HL-60 (cell line): ENCODE measurements around the gene ZNF280B.

Experiments
- DNase-seq, 2 experiments: peaks; one replicate each; pipeline ENCODE4 v3.0.0-alpha.2; 2010 to 2020; ENCODE audit warnings: low read depth in 1 of 2, low spot score in 1 of 2
- H3K27ac ChIP-seq: fragments of 250-450 bp; sonication (Bioruptor Pico); replicated peaks from 2 replicates; pipeline ENCODE4 v1.5.1; 2020; ENCODE audit warnings: mild to moderate bottlenecking, moderate library complexity
- H3K27me3 ChIP-seq: fragments of 250-450 bp; sonication (Bioruptor Pico); 2 replicates; pipeline ENCODE4 v1.5.1; 2021; ENCODE audit warnings: mild to moderate bottlenecking, moderate library complexity; ENCODE audit not compliant: insufficient read depth, poor library complexity, severe bottlenecking
- H3K4me3 ChIP-seq: replicated peaks from 2 replicates; pipeline ENCODE4 v1.5.1; 2011; ENCODE audit warnings: mild to moderate bottlenecking, control low read depth, low read length; ENCODE audit not compliant: insufficient read depth
- CTCF ChIP-seq: IDR thresholded peaks from one replicate; pipeline ENCODE4 v1.5.1; 2011; ENCODE audit warnings: low read length, control low read depth, inconsistent platforms; ENCODE audit not compliant: insufficient read depth
- GABPA ChIP-seq: IDR thresholded peaks from 2 replicates; pipeline ENCODE4 v1.6.1; 2012; ENCODE audit warnings: low read depth
- POLR2AphosphoS5 ChIP-seq: IDR thresholded peaks from 2 replicates; pipeline ENCODE4 v1.6.1; 2012; ENCODE audit warnings: low read depth
- REST ChIP-seq: IDR thresholded peaks from 2 replicates; pipeline ENCODE4 v1.6.1; 2012; ENCODE audit warnings: low read depth; ENCODE audit not compliant: insufficient replicate concordance
- SPI1 ChIP-seq: IDR thresholded peaks from 2 replicates; pipeline ENCODE4 v1.6.1; 2012; ENCODE audit warnings: low read depth, mild to moderate bottlenecking, borderline replicate concordance

The ZNF280B gene

GRCh38 chr22:22480940-22481339, 27.6 kb downstream of the ZNF280B start:
- no peak overlapping the region for H3K27ac ChIP-seq
- no peak overlapping the region for H3K4me3 ChIP-seq
- TF ChIP-seq GABPA: no peak
- no peak for TF ChIP-seq SPI1
- no peak for TF ChIP-seq POLR2AphosphoS5
- TF ChIP-seq CTCF: no peak
- TF ChIP-seq REST: no peak
- no peak for DNase-seq
- H3K27me3 ChIP-seq: no peaks in the 10 kb centered on the region

DNA sequence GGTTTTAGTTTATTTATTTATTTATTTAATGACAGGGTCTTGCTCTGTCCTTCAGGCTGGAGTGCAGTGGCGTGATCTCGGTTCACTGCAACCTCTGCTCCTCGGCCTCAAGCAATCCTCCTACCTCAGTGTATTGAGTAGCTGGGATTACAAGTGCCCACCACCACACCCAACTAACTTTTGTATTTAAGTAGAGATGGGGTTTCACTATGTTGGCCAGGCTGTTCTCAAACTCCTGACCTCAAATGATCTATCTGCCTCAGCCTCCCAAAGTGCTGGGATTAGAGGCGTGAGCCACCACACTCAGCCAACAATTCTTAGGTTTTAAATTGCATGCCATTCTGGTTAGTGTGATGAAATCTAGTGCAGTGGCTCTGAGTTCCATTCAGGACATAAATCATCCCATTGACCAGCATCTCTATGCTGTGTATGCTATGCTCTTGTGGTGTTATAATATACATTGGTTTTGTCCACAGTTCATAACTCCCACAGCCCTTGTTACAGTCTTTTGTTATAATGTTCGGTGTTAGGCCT, 28.5 kb downstream of the ZNF280B start:
- no peak for DNase-seq
- TF ChIP-seq SPI1: no peak
- no peak overlapping the region for H3K27ac ChIP-seq
- H3K27me3 ChIP-seq: no peaks in the 10 kb centered on the region
- H3K4me3 ChIP-seq: no peak overlapping the region

DNA sequence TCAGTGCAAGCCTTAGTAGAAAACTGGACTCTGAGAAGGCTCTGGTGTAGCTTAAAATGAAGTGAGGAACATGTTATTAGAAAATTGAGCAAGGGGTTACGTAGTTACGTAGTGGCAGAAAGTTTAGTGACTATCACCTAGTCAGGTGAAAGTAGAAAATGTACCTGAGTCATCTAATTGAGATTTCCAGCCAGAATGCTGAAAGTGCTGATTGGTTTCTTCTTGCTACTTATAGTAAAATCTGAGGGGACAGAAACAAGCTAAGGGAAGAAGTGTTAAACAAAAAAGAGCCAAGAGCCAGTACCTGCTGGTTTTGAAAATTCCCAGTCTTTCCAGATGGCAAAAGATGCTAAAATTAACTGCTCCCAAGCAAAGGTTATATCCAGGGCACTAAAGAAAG, 29.4 kb downstream of the ZNF280B start:
- TF ChIP-seq GABPA (no peak), SPI1 (no peak), POLR2AphosphoS5 (no peak), REST (no peak), CTCF (no peak)
- H3K27ac ChIP-seq: no peak overlapping the region
- H3K4me3 ChIP-seq: no peak overlapping the region
- no peak for DNase-seq
- no peaks in the 10 kb centered on the region for H3K27me3 ChIP-seq

- Histone ChIP-seq H3K4me3 (no peak overlapping the region), H3K27me3 (no peaks in the 10 kb centered on the region), H3K27ac (no peak overlapping the region)
- no peak for DNase-seq
- TF ChIP-seq SPI1 (no peak), GABPA (no peak), CTCF (no peak), POLR2AphosphoS5 (no peak), REST (no peak)
Observed at GRCh38 chr22:22478470-22478869, 30.1 kb downstream of the ZNF280B start.
